Endothelial cell (in vitro differentiated cells): ENCODE data around the gene FOXC2. TPM values are rescaled to one million over a fixed set of nuclear protein-coding genes. Genes with fewer than 3 reads are reported as not detected.
A peak's percentile ranks its signal among the peaks of the same experiment; 100 is the strongest.

Source experiments
- DNase-seq: peaks from one replicate; pipeline ENCODE4 v3.0.0; 2021; ENCODE audit warnings: low spot score
- H3K27ac Mint-ChIP-seq: one replicate; pipeline ENCODE4 v1.8.0; 2021; ENCODE audit warnings: mixed read lengths, inconsistent platforms; ENCODE audit not compliant: unreplicated experiment
- H3K27me3 Mint-ChIP-seq: one replicate; pipeline ENCODE4 v1.8.0; 2021; ENCODE audit warnings: mild to moderate bottlenecking, moderate library complexity, mixed read lengths, inconsistent platforms; ENCODE audit not compliant: unreplicated experiment
- H3K36me3 Mint-ChIP-seq: one replicate; pipeline ENCODE4 v1.8.0; 2021; ENCODE audit warnings: mild to moderate bottlenecking, low read depth, mixed read lengths, inconsistent platforms; ENCODE audit not compliant: unreplicated experiment
- H3K4me1 Mint-ChIP-seq: one replicate; pipeline ENCODE4 v1.8.0; 2021; ENCODE audit warnings: mild to moderate bottlenecking, mixed read lengths, inconsistent platforms; ENCODE audit not compliant: unreplicated experiment
- H3K4me3 Mint-ChIP-seq: one replicate; pipeline ENCODE4 v1.8.0; 2021; ENCODE audit warnings: mild to moderate bottlenecking, mixed read lengths, inconsistent platforms; ENCODE audit not compliant: unreplicated experiment
- H3K9me3 Mint-ChIP-seq: one replicate; pipeline ENCODE4 v1.8.0; 2021; ENCODE audit warnings: mixed read lengths, inconsistent platforms; ENCODE audit not compliant: unreplicated experiment
- CTCF ChIP-seq: fragments of 200-600 bp; sonication (generic); IDR thresholded peaks from one replicate; pipeline ENCODE4 v1.5.0; 2021; ENCODE audit warnings: antibody characterized with exemption; ENCODE audit not compliant: unreplicated experiment
- total RNA-seq: library from RNA; stranded (reverse); fragmentation: NEBNext Ultra II Directional; extraction: Animal tissue kit (Norgen Biotek cat#: 25700); gene quantifications from one replicate; pipeline ENCODE4 v1.2.1, GENCODE V29; 2021; ENCODE audit not compliant: unreplicated experiment

The FOXC2 gene
- total RNA-seq, 1 donor from 2014 or later: 16.3 TPM

- H3K36me3 Mint-ChIP-seq: peaks cover 8% of the 10 kb centered on the region
- H3K9me3 Mint-ChIP-seq: no peaks in the 10 kb centered on the region
- H3K27me3 Mint-ChIP-seq: peaks cover 23% of the 10 kb centered on the region
- peak; percentile 21 for DNase-seq
- H3K4me3 Mint-ChIP-seq: peak overlapping the region; percentile 92
- TF ChIP-seq CTCF: no peak
- peak overlapping the region; percentile 28 for H3K27ac Mint-ChIP-seq
- H3K4me1 Mint-ChIP-seq: peaks cover 49% of the 10 kb centered on the region
These were observed 10.1 kb downstream of the FOXC2 start for GRCh38 chr16:86576591-86577313.

- peak overlapping the region; percentile 88 for H3K4me3 Mint-ChIP-seq
- H3K4me1 Mint-ChIP-seq: peaks cover 48% of the 10 kb centered on the region
- H3K27me3 Mint-ChIP-seq: peaks cover 24% of the 10 kb centered on the region
- peak overlapping the region; percentile 28 for H3K27ac Mint-ChIP-seq
- no peak for TF ChIP-seq CTCF
- H3K36me3 Mint-ChIP-seq: peaks cover 8% of the 10 kb centered on the region
- DNase-seq: no peak
- H3K9me3 Mint-ChIP-seq: no peaks in the 10 kb centered on the region
These were observed 10.8 kb downstream of the FOXC2 start for GRCh38 chr16:86577314-86577971.

- no peaks in the 10 kb centered on the region for H3K9me3 Mint-ChIP-seq
- DNase-seq: peak; percentile 20
- TF ChIP-seq CTCF: no peak
- H3K27me3 Mint-ChIP-seq: peaks cover 24% of the 10 kb centered on the region
- peak within 1 kb of the TSS; percentile 61 for H3K27ac Mint-ChIP-seq
- H3K4me1 Mint-ChIP-seq: peaks cover 47% of the 10 kb centered on the region
- peak within 1 kb of the TSS; percentile 86 for H3K4me3 Mint-ChIP-seq
- peaks cover 8% of the 10 kb centered on the region for H3K36me3 Mint-ChIP-seq
These were observed 11.5 kb downstream of the FOXC2 start, which contains the start of gene FOXL1 for GRCh38 chr16:86578061-86578599. Gene FOXL1, plus strand, starts transcription at chr16:86578549. Its CDS starts 175 bp downstream, at chr16:86578724.

- Mint-ChIP-seq H3K36me3 (peaks cover 8% of the 10 kb centered on the region), H3K4me3 (peak overlapping the region; percentile 86), H3K27ac (no peak overlapping the region), H3K27me3 (peaks cover 24% of the 10 kb centered on the region), H3K4me1 (peaks cover 43% of the 10 kb centered on the region), H3K9me3 (no peaks in the 10 kb centered on the region)
- DNase-seq: peak; percentile 35
- TF ChIP-seq CTCF: no peak
These were observed 12.1 kb downstream of the FOXC2 start for GRCh38 chr16:86578611-86579267.
